Stimulated activated CD4-positive, alpha-beta T cell treated with anti-CD3 and anti-CD28 coated beads, Interleukin-1b, Interleukin-23, amount 100 ng/mL, for 24 hours (primary cell): ENCODE measurements around the gene HHEX.
"Not testable (repeated sequence)": the region's sequence is repeated elsewhere in the genome, so short reads cannot be mapped to it uniquely, and the experiment has no call there.

ENCODE experiments used
- DNase-seq, 4 experiments: peaks; one replicate each; pipeline ENCODE4 v3.0.0-alpha.2; 2020; ENCODE audit warnings: low read depth in 4 of 4, low spot score in 1 of 4

Gene HHEX

DNA sequence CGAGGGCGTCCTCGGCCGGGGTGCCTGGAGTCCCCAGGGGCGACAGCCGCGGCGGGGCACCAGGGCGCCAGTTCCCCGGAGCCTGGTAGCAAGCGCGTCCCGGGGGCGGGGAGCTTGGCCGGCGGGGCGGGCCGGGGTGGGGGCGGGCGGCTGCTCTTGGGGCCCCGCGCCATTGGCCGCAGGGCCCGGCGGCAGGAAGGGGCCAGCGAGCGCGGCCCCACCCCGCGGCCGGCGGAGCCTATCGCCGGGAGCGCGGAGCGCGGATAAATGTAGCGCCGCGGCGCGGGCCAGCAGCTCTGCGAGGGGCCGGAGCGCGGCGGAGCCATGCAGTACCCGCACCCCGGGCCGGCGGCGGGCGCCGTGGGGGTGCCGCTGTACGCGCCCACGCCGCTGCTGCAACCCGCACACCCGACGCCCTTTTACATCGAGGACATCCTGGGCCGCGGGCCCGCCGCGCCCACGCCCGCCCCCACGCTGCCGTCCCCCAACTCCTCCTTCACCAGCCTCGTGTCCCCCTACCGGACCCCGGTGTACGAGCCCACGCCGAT lies at the start of gene HHEX:
TSS of gene HHEX (plus strand) at position 293 of the 548 bp plus-strand sequence. CDS start at position 325, 32 bp downstream.
- DNase-seq, result no peak

DNA sequence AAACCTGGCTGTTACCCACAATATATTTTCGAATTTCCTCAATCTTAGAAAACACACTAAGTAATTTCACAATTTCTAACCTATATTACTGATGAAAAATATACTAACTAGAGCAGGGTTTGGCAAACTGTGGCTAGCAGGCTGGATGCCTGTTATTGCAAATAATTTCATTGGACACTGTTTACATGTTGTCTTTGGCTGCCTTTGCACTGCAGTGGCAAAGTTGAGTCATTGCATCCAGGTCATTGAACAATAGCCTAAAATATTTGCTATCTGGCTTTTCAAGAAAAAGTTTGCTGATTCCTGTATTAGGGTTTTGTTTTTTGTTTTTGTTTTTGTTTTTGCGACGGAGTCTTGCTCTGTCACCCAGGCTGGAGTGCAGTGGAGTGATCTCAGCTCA lies 49.6 kb upstream of the HHEX start:
- no peak for DNase-seq

DNA sequence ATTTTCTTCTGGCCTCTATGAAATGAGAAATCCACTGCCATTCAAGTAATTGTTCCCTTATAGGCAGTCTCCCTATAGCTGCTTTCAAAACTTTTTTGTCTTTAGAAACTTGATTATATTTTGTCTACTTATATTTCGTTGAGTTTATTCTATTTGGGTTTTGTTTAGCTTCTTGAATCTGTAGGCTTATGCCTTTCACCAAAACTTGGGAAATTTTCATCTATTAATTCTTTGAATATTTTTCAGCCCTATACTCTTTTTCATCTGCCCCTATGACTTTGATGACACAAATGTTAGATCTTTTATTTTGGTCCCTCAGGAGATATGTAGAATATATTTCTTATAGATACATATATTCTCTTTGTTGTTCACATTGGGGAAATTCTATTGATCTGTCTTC lies 48.3 kb upstream of the HHEX start:
- no peak for DNase-seq

DNA sequence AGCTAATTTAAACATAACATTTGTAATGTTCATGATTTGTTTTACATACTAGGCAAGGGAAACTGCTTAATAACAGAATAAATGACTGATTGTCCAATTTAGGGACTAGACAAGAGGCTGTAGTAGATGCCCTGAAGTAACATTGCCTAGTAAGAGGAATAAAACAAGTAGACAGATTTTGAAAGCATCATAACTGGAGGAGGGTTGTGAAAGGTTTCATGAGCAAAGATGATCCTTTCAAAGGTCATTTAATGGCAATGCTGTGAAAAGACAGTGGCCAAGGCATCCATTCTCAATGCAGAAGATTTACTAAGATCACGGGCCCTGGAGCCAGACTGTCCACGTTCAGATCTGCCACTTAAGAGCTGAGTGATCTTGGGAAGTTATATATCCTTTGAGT lies 44.8 kb upstream of the HHEX start:
- DNase-seq, result no peak

DNA sequence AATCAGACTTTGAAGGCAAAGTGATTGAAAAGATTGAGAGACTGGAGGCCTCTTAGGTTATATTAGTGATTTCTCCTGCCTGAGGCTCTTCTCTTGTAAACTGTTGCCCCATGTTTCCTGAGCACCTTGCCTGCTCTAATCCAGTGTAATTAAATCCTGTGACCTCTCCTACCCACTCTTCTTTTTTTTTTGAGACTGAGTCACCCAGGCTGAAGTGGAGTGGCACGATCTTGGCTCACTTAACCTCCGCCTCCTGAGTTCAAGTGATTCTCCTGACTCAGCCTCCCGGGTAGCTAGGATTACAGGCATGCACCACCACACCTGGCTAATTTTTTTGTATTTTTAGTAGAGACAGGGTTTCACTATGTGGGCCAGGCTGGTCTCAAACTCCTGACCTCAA lies 38.9 kb upstream of the HHEX start:
- DNase-seq, result not testable (repeated sequence)

DNA sequence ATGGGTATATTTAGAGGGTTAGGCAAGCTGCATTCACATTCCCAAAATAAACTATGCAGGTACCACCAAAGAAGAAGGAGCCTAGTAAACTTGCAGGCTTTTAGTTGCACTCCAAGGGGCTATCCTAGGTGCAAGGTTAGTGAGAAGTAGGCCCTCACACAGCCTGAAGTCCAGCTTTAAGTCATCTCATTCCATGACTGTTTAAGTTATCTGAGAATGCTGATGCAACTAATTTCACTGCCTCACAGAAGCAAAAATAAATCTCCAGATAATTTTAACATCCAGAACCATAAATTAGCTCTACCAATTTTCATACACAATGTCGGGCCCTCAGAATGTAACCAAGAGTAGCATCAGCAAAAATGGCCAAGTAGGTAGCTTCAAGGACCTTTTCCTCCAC lies 34.3 kb upstream of the HHEX start:
- no peak for DNase-seq

DNA sequence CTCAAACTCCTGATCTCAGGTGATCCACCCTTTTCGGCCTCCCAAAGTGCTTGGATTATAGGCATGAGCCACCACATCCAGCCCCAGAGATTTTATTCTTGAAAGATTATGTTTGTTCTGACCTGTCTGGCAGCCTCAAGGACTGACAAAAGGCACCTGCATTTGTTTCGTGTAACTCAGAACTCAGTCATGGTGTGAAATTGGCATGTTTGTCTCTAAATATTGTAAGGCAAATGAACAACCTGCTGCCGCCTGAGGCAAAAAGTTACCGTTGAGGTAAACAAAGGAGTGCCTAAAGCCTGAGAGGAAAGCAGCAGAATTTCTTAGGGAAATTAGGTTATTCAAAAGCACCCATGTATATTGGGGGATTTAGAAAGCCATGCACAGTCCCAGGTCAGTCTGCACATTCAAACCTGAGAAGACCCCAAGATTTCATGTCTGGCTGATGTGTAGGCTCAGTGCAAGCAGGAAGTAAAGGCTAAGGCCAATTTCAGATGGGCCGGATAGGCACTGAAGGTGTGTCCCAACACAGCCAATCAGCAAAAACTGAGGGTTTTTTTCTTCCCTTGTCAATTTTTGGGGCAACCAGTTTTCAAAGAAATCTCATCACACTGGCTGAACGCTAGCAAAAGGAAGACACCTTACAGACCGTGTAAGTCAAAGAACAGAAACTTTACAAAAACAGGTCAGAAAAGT lies 33.3 kb upstream of the HHEX start:
- no peak for DNase-seq

DNA sequence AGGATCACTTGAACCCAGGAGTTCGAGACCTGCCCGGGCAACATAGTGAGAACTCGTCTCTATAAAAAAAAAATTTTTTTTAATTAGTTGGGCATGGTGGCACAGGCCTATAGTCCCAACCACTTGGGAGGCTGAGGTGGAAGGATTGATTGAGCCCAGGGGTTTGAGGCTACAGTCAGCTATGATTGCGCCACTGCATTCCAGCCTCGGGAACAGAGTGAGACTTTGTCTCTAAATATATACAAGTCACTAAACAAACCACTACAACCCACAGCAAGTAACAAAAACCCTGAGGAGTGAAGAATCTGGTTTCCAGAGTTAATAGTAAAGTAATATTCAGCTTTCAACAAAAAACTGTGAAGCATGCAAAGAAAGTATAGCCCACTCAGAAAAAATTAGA lies 32.7 kb upstream of the HHEX start:
- DNase-seq, result no peak

DNA sequence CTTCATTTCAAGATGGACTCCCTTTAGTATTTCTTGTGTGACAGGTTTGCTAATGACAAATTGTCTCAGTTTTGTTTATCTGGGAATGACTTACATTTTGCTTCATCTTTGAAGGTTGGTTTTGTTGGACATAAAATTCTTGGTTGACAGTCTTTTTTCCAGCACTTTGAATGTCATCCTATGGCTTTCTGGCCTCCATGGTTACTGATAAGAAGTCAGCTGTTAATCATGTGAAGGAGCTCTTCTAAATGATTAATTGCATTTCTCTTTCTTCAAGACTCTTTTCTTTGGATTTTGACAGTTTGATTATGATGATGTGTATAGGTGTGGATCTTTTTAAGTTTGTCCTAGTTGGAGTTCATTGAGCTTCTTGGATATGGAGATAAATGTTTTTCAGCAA lies 26.9 kb upstream of the HHEX start:
- DNase-seq, result no peak

DNA sequence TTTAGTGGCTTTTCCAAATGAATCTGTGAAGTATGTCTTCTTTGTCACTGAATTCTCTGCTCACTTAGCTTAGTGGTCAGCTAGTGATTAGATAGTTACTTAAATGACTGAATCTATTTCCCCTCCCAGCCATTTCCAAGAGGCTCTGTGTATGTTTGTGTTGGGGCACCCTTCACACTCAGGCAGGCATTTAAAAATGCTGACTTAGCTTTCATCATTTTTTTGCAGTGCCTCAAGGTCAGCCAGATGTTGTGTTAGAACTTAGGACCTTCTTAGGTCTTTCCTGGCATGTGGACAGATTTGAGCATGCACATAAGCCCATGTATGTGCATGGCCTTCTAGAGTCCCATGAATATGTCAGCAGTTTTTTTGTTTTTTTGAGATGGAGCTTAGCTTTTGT lies 25.4 kb upstream of the HHEX start:
- DNase-seq, result no peak

DNA sequence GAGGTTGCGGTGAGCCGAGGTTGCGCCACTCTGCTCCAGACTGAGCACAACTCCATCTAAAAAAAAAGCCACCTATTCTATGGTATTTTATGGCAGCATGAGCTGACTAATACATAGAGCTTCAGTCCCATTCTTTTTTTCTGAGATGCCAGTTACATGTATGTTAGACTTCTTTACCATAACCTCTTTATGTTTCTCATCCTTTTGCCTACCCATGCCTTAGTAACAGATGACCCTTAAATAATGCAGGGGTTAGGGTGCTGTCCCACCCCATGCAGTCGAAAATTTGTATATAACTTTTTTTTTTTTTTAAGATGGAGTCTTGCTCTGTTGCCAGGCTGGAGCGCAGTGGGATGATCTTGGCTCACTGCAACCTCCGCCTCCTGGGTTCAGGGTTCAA lies 22.7 kb upstream of the HHEX start:
- DNase-seq, result no peak

DNA sequence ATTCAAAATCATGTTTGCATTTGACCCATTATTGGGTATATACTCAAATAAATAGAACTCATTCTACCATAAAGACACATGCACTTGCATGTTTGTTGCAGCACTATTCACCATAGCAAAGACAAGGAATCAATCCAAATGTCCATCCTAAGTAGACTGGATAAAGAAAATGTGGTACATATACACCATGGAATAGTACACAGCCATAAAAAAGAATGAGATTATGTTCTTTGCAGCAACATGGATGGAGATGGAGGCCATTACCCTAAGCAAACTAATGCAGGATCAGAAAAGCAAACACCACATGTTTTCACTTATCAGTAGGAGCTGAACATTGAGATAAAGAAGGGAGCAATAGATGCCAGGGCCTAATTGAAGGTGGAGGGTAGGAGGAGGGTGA lies 12.0 kb upstream of the HHEX start:
- DNase-seq, result no peak

DNA sequence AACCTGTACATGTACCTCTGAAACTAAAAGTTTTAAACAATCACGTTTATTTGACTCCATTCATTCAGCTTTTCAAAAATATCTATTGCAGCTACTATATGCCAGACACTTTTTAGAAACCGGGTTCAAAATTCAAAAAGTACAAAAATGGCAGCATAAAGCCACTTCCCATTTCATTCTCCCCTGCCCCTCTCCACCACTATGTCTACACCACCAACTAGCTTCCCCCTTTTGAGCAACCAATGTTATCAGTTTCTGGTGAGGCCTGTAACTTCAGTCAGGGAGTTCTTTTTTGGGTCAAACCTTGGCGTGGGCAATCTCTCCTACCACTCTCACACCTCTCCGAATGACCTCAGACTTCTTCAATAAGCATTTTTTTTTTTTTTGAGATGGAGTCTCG lies 11.5 kb upstream of the HHEX start:
- DNase-seq, result no peak

DNA sequence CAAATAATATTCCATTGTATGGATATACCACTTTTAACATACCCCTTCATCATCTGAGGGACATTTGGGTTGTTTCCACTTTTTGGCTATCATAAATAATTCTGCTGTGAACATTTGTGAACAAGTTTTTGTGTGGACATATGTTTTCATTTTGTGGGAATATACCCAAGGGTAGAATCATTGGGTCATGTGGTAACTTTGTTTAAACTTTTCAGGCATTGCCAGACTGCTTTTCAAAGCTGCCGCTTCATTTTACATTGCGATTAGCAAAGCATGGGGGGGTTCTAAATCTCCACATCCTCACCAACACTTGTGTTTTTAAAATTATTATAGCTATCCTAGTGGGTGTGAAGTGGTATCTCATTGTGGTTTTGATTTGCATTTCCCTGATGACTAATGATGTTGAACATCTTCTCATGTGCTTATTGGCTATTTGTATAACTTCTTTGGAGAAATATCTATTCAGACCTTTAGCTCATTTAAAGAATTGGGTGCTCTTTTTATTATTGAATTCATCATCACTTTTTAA lies 8.4 kb upstream of the HHEX start:
- DNase-seq, result no peak

DNA sequence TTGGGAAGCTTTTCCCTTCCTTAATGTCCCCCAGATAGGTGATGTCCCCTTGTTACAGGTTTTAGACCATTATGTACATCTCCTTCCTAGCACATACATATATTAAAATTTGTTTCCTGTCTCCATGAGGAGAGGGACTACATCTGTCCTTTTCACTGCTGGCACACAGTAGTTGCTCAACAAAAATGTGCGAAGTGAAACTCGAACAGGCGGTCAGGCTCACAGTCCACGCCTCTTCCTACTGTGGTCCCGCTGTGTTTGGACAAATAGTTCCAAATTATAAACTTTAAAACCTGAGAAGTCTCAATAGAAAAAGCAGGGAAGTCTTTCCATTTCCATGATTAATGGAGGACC lies 1.2 kb upstream of the HHEX start:
- DNase-seq, result no peak

DNA sequence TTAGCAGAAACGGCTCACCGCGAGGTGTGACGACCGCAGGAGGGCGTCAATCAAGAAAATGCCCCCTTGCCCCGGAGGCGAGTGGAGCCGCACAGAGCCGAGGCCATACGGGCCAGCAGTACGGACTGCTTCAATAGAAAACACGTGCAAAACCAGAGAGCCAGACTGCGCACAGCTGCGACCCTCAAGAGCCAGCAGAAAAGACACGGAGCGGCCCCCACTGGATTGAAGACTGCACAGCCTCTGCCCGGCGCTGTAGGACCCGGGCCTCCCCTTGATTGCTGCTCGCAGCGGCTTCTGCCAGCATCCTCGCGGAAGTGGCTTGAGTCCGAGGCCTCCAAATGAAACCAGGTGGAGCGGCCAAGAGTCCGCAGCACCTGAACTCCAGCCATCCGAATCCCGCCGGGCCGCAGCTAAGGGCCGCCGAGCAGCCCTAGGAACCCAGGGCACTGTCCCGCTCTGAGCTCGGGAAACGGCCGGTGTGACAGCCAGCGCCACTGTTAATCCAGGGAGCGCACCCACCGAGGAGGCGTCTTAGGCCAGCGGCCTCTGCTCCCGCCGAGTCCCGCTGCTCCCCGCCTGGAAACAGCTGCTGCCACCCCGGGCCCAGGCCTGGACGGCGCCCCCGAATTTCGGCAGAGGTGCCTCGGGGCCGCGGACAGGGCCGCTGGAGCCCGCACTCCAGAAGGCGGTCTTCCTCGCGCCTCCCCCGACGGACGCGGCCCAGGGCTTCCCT lies 660 bp upstream of the HHEX start:
- DNase-seq, result no peak

DNA sequence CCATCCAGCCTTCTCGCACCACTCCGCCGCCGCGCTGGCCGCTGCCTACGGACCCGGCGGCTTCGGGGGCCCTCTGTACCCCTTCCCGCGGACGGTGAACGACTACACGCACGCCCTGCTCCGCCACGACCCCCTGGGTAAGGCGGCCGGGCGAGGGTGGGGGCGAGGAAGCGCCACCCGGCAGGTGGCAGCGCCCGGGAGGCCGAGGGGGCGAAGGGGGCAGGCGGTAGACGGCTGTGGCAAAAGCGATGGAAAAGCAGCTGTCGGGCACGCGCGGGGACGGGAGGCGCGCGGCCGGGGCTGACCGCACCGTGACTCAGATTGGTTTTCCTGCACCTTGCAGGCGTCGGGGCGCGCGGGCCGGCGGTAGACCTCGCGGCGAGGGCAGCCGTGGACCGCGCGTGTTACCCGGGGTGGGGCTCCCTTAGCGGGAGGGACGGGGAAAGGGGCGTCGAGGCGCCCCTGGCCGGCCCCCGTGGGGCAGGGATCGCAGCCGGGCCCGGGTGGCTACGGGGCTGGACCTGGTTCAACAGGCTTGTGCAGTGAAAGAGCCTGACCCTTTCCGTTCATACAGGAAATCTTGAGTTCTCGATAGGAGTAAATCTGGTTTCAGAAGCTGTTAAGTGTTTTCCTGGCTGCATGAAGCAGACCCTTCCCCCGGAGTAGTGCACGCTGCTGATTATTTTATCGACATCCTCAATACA lies 608 bp downstream of the HHEX start:
- DNase-seq, result no peak

DNA sequence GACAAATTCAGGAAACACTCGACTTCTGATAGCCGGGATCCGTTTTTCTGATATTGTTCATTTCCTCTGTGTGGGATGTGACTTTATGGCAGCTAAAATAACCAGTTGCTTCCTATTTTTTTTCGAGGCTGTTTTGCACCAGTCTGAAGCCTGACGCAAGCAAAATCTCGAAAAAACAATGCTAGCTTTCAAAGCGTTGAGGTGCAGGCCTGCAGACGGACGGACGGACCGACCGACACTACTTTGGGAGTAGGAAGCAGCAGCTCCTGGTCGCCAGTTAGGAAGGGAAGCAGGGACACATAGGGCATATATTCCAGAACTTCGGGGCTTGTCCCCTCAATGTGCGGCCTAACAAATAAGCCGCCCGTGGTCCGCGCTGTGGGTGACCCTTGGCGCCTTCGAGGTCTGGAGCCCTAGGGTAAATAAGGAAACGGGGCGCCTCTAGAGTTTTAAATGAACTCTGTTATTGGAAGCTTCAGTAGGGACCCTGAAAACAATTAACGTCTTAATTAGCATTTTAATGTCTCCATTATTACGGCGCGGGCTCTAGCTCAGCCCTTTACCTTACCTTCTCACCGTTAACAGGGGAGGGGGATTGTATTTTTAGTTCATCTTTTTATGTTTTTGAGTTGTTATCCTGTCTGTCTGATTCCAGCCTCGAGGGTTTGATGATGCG lies 1.3 kb downstream of the HHEX start:
- DNase-seq, result no peak

DNA sequence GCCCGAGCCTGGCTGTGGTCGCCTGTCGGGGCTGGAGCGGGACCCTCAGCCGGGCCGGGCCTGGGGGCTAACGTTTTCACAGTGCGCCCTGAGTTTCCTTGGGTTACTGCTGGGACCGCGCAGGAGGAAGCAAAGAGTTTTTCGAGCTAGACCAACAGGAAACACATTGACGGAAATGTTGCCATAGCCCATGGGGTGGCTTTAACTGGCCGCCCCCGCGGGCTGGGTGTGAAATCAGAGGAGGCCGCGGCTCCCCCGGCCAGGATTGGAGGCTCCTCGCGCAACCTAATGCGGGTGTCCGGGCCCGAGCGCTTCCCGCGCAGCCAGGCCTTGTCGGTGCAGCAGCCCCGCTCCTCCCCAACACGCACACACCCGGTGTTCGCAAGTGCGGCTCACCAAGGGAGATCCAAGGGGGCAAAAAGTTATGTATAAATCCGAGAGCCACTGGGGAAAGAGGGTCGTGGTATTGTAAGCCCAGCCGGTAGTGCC lies 1.9 kb downstream of the HHEX start:
- DNase-seq, result no peak

DNA sequence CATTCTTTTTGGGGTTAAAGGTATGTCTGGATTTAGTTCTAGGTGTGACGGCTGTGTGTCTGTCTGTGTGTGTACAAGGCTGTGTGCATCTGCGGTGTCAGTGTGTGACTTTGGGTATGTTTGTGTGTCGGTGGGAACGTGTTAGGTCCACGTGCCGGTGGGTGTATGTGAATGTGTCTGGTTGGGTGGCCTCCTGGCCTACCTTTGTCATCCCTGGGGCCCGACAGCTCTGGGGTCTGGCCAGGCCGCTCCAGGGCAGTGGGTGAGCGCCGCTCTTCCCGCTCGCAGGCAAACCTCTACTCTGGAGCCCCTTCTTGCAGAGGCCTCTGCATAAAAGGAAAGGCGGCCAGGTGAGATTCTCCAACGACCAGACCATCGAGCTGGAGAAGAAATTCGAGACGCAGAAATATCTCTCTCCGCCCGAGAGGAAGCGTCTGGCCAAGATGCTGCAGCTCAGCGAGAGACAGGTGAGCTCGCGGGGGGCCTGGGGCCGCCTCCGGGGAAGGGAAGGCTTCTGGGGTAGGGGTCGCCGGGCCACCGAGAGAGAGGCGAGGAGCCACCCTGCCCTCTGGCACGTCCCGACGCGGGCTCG lies 2.4 kb downstream of the HHEX start:
- DNase-seq, result no peak
